ENCODE data around the gene FAM162A. TPM values are rescaled to one million over a fixed set of nuclear protein-coding genes. Genes with fewer than 3 reads are reported as not detected.

Gene FAM162A, protein sequence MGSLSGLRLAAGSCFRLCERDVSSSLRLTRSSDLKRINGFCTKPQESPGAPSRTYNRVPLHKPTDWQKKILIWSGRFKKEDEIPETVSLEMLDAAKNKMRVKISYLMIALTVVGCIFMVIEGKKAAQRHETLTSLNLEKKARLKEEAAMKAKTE
- total RNA-seq (2014; rRNA removed; shearing (Covaris generic)), result 59.3 and 82.0 TPM in 2 replicates

DNA sequence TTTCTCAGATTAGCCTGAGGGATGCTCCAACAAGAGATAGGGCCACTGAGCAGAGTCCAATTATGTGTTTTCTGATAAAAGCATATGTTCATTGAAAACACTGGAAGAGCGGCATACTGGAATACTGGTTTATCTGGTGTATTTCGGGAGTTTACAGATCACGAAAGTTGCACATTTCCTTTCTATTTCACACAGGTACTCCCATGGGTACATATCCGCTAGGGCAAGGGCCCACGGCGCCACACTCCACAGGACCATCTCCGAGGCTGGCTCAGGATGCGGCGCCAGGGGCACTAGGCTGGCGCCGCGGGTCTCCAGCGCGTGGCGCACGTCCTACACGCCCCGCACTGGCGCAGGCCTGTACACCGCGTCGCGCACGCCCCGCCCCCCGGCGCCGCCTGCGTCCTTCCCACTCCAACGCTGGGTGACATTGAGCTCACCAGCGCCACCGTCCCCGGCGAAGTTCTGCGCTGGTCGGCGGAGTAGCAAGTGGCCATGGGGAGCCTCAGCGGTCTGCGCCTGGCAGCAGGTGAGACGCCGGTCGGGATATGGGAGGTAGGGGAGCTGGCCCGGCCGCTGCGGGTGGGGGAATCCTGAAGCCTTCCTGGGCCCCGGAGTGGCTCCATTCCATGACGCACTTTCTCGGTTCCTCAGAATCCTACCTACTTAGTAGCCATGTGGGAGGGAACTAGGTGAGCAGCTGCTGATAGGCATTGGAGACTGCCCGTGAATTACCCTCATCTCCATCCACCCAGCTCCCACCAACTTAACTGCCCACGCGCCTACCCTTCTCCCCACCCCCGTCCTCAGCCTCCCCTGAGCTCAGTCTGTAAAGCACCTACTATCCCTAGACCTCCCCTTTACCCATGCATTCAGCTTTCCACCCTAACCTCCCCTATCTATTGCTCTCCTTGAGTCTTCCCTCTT is at the start of gene FAM162A:
Gene FAM162A (plus strand): TSS at position 412 of the 927 bp plus-strand sequence. CDS start 84 bp downstream, at position 496.
- peak; percentile 90 for DNase-seq
- Histone ChIP-seq H3K36me3 (replicated peaks; ENCODE audit: control insufficient read depth, insufficient read depth, low read length) (no peaks in the 10 kb centered on the region), H3K27me3 (ENCODE audit: control insufficient read depth, insufficient read depth, low read length) (no peaks in the 10 kb centered on the region), H3K4me3 (ENCODE audit: insufficient read depth, low read depth, low read length) (peak within 1 kb of the TSS; percentile 88)

GRCh38 chr3:122342803-122343202 is 41.2 kb upstream of the FAM162A start:
- H3K36me3 ChIP-seq (replicated peaks; ENCODE audit: control insufficient read depth, insufficient read depth, low read length), result no peaks in the 10 kb centered on the region
- H3K4me3 ChIP-seq (ENCODE audit: insufficient read depth, low read depth, low read length), result no peak overlapping the region
- no peaks in the 10 kb centered on the region for H3K27me3 ChIP-seq (ENCODE audit: control insufficient read depth, insufficient read depth, low read length)
- no peak for DNase-seq

DNA sequence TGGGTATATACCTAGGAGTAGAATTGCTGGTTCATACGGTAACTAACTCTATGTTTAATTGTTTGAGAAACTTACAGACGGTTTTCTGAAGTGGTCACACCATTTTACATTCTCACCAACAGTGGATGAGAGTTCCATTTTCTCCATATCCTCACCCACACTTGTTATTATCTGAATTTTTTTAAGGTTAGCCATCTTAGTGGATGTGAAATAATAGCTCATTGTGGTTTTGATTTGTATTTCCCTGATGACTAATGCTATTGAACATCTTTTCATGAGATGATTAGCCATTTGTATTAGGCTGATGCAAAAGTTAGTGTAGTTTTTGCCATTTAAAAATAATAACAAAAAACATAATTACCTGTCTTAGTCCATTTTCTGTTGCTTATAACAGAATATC is 40.3 kb upstream of the FAM162A start:
- Histone ChIP-seq H3K36me3 (replicated peaks; ENCODE audit: control insufficient read depth, insufficient read depth, low read length) (no peaks in the 10 kb centered on the region), H3K27me3 (ENCODE audit: control insufficient read depth, insufficient read depth, low read length) (no peaks in the 10 kb centered on the region), H3K4me3 (ENCODE audit: insufficient read depth, low read depth, low read length) (no peak overlapping the region)
- no peak for DNase-seq

- H3K27me3 ChIP-seq (ENCODE audit: control insufficient read depth, insufficient read depth, low read length), result no peaks in the 10 kb centered on the region
- H3K4me3 ChIP-seq (ENCODE audit: insufficient read depth, low read depth, low read length), result no peak overlapping the region
- H3K36me3 ChIP-seq (replicated peaks; ENCODE audit: control insufficient read depth, insufficient read depth, low read length), result no peaks in the 10 kb centered on the region
- no peak for DNase-seq
Measured at GRCh38 chr3:122349171-122349570, 34.8 kb upstream of the FAM162A start.

GRCh38 chr3:122350814-122351418 is 33.1 kb upstream of the FAM162A start:
- Histone ChIP-seq H3K27me3 (ENCODE audit: control insufficient read depth, insufficient read depth, low read length) (no peaks in the 10 kb centered on the region), H3K4me3 (ENCODE audit: insufficient read depth, low read depth, low read length) (no peak overlapping the region), H3K36me3 (replicated peaks; ENCODE audit: control insufficient read depth, insufficient read depth, low read length) (no peaks in the 10 kb centered on the region)
- no peak for DNase-seq

DNA sequence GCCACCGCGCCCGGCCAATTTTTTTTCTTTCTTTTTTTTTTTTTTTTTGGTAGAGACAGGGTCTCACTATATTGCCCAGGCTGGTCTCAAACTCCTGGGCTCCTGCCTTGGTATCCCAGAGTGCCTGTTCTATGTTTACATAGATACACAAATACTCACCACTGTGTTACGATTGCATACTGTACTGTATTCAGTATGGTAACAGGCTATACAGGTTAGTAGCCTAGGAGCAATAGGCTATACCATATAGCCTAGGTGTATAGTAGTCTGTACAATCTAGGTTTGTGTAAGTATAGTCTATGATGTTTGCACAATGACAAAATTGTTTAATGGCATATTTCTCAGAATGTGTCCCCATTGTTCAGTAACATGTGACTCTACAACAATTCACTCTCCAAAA is 32.4 kb upstream of the FAM162A start:
- no peaks in the 10 kb centered on the region for H3K27me3 ChIP-seq (ENCODE audit: control insufficient read depth, insufficient read depth, low read length)
- no peaks in the 10 kb centered on the region for H3K36me3 ChIP-seq (replicated peaks; ENCODE audit: control insufficient read depth, insufficient read depth, low read length)
- DNase-seq, result no peak
- no peak overlapping the region for H3K4me3 ChIP-seq (ENCODE audit: insufficient read depth, low read depth, low read length)

GRCh38 chr3:122353215-122353614 is 30.8 kb upstream of the FAM162A start:
- DNase-seq, result no peak
- Histone ChIP-seq H3K27me3 (ENCODE audit: control insufficient read depth, insufficient read depth, low read length) (no peaks in the 10 kb centered on the region), H3K4me3 (ENCODE audit: insufficient read depth, low read depth, low read length) (no peak overlapping the region), H3K36me3 (replicated peaks; ENCODE audit: control insufficient read depth, insufficient read depth, low read length) (no peaks in the 10 kb centered on the region)

- DNase-seq, result no peak
- Histone ChIP-seq H3K4me3 (ENCODE audit: insufficient read depth, low read depth, low read length) (no peak overlapping the region), H3K36me3 (replicated peaks; ENCODE audit: control insufficient read depth, insufficient read depth, low read length) (no peaks in the 10 kb centered on the region), H3K27me3 (ENCODE audit: control insufficient read depth, insufficient read depth, low read length) (no peaks in the 10 kb centered on the region)
Measured at GRCh38 chr3:122353893-122354401, 30.0 kb upstream of the FAM162A start.

GRCh38 chr3:122355612-122356011 is 28.4 kb upstream of the FAM162A start:
- Histone ChIP-seq H3K4me3 (ENCODE audit: insufficient read depth, low read depth, low read length) (no peak overlapping the region), H3K27me3 (ENCODE audit: control insufficient read depth, insufficient read depth, low read length) (no peaks in the 10 kb centered on the region), H3K36me3 (replicated peaks; ENCODE audit: control insufficient read depth, insufficient read depth, low read length) (no peaks in the 10 kb centered on the region)
- no peak for DNase-seq

- DNase-seq, result peak; percentile 46
- Histone ChIP-seq H3K27me3 (ENCODE audit: control insufficient read depth, insufficient read depth, low read length) (no peaks in the 10 kb centered on the region), H3K4me3 (ENCODE audit: insufficient read depth, low read depth, low read length) (no peak overlapping the region), H3K36me3 (replicated peaks; ENCODE audit: control insufficient read depth, insufficient read depth, low read length) (no peaks in the 10 kb centered on the region)
Measured at GRCh38 chr3:122356402-122356801, 27.6 kb upstream of the FAM162A start.

- Histone ChIP-seq H3K4me3 (ENCODE audit: insufficient read depth, low read depth, low read length) (no peak overlapping the region), H3K36me3 (replicated peaks; ENCODE audit: control insufficient read depth, insufficient read depth, low read length) (0 out of 2 replicates have a peak, but pooled peaks cover 2% of the 10 kb centered on the region), H3K27me3 (ENCODE audit: control insufficient read depth, insufficient read depth, low read length) (no peaks in the 10 kb centered on the region)
- no peak for DNase-seq
Measured at GRCh38 chr3:122357828-122358702, 25.9 kb upstream of the FAM162A start.

DNA sequence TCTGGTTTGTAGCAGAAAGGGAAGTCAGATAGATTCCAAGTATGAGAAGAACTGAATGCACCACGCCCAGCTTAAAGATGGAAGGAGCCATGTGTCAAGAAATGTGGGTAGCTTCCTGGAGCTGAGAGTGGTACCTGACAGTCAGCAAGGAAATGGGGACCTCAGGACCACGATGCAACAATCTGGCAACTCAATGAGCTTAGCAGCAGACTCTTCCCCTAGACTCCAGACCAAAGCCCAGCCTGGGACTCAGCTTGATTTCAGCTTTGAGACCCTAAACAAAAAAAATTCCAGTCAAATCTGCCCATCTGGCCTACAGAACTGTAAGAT is 25.3 kb upstream of the FAM162A start:
- Histone ChIP-seq H3K4me3 (ENCODE audit: insufficient read depth, low read depth, low read length) (no peak overlapping the region), H3K27me3 (ENCODE audit: control insufficient read depth, insufficient read depth, low read length) (no peaks in the 10 kb centered on the region), H3K36me3 (replicated peaks; ENCODE audit: control insufficient read depth, insufficient read depth, low read length) (peaks cover 2% of the 10 kb centered on the region; the same call in 1 of the 2 replicates)
- DNase-seq, result no peak

DNA sequence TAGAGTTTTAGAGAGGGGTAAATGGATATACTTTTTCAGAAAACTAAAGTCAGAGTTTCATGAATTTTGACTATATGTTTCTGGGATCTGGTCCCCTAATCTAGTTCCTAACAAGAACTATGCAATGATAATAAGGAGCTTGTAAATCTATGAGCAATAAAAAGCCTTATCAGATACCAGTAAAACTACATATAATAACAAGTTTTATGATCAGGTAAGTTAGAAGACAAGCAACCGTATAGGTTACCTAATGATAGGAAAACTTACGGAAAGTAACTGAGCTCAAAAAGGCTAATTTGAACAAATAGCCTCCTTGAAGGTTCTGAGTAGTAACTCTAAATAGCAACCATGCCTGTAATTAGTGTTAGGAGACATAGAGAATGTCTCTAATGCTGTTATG is 22.0 kb upstream of the FAM162A start:
- Histone ChIP-seq H3K27me3 (ENCODE audit: control insufficient read depth, insufficient read depth, low read length) (no peaks in the 10 kb centered on the region), H3K4me3 (ENCODE audit: insufficient read depth, low read depth, low read length) (no peak overlapping the region), H3K36me3 (replicated peaks; ENCODE audit: control insufficient read depth, insufficient read depth, low read length) (peaks cover 10% of the 10 kb centered on the region)
- DNase-seq, result no peak

- no peak for DNase-seq
- Histone ChIP-seq H3K4me3 (ENCODE audit: insufficient read depth, low read depth, low read length) (no peak overlapping the region), H3K27me3 (ENCODE audit: control insufficient read depth, insufficient read depth, low read length) (no peaks in the 10 kb centered on the region), H3K36me3 (replicated peaks; ENCODE audit: control insufficient read depth, insufficient read depth, low read length) (peaks cover 12% of the 10 kb centered on the region)
Measured at GRCh38 chr3:122364490-122364889, 19.5 kb upstream of the FAM162A start.
